Tibial nerve (tissue), 4 donors: ENCODE measurements around the gene NNAT. TPM values are rescaled to one million over a fixed set of nuclear protein-coding genes. Genes with fewer than 3 reads are reported as not detected.

Experiments used
- DNase-seq, 2 donors: peaks; one replicate each; pipeline ENCODE4 v3.0.0-alpha.2; 2019; ENCODE audit warnings: low spot score in 2 of 2
- H3K27ac ChIP-seq, 4 donors: fragments of 200-600 bp; sonication (generic) in 3 of 4; one replicate each; pipeline ENCODE4 v1.5.1; 2017 to 2019; ENCODE audit warnings: mild to moderate bottlenecking in 1 of 4
- H3K27me3 ChIP-seq, 2 donors: fragments of 200-600 bp; sonication (generic) in 1 of 2; one replicate each; pipeline versions ENCODE4 v1.5.1 to v1.6.0; 2017 to 2019
- H3K36me3 ChIP-seq, 3 donors: fragments of 200-600 bp; sonication (generic); one replicate each; pipeline ENCODE4 v1.5.1; 2018 to 2019
- H3K4me1 ChIP-seq, 4 donors: fragments of 200-600 bp; sonication (generic) in 3 of 4; one replicate each; pipeline ENCODE4 v1.5.1; 2017 to 2019
- H3K4me3 ChIP-seq, 4 donors: fragments of 200-600 bp; sonication (generic) in 3 of 4; one replicate each; pipeline ENCODE4 v1.5.1; 2017 to 2019; ENCODE audit warnings: mild to moderate bottlenecking in 1 of 4, moderate library complexity in 1 of 4
- H3K9me3 ChIP-seq, 4 donors: fragments of 200-600 bp; sonication (generic) in 3 of 4; one replicate each; pipeline ENCODE4 v1.5.1; 2017 to 2019
- EP300 ChIP-seq, 2 donors: sonication (generic); formaldehyde crosslinking; IDR thresholded peaks; one replicate each; pipeline ENCODE4 v1.6.1; 2017; ENCODE audit warnings: antibody characterized with exemption in 2 of 2, mild to moderate bottlenecking in 1 of 2
- POLR2A ChIP-seq, 2 donors: fragments of 450-650 bp; IDR thresholded peaks; one replicate each; pipeline ENCODE4 v1.6.1; 2017; ENCODE audit warnings: antibody characterized with exemption in 2 of 2, mild to moderate bottlenecking in 2 of 2, moderate library complexity in 2 of 2
- WGBS, 2 donors: methylation state at CpG; one replicate each; pipeline ENCODE4 v1.1.5; 2018; 5-methylcytosine and 5-hydroxymethylcytosine counted together
- total RNA-seq, 4 donors: library from RNA; depleted of rRNA; stranded (reverse); fragments of >200 nt; gene quantifications; one replicate each; pipeline ENCODE4 v1.1.0, GENCODE V29; 2016
- TF ChIP-seq, protein P1 (sequence below), 5 experiments: fragments of 200-600 bp in 3 of 5; fragments of 450-650 bp in 2 of 5; sonication (generic) in 3 of 5; IDR thresholded peaks; one replicate each; pipeline ENCODE4 v1.5.1; 2016 to 2019; ENCODE audit warnings: antibody characterized with exemption in 5 of 5, mild to moderate bottlenecking in 3 of 5, moderate library complexity in 2 of 5

NNAT gene
- total RNA-seq, 4 donors from 2014 or later: 2.7 to 12.3 (median 8.4) TPM

DNA sequence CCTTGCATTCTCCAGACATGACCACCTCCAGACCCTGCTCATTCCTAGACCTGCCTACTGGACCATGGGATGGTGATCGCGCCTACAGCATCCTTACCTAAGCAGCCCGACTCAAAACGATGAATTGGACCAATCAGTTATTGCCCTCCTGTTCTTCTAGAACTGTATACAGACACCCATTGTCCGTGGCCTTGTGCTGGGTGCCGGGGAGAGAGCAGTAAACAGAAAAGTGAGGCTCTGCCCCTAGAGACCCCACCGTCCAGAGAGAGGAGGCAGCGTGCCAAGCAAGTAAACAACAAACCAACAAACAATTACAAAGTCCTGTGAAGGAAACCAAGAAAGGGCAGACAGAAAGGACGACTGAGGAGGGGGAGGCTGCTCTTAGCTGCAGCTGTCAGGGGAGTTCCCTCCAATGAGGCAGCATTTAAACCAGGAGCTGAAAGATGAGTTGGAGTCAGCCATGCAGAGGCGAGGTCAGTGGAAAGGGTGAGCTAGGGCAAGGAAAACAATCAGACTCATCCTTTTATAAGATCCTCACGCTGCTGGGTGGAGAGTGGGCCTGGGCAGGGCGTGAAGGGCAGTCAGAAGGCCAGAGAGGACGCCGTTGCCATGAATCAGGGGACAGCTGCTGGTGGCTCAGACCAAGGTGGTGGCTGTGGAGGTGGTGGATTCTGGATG lies 44.2 kb downstream of the NNAT start:
- no peaks in the 10 kb centered on the region for H3K9me3 ChIP-seq
- no peak overlapping the region for H3K4me3 ChIP-seq
- 50 to 52% methylated on average over 14 of the region's 14 CpGs for WGBS, 2 donors
- no peak overlapping the region for H3K27ac ChIP-seq
- H3K4me1 ChIP-seq: peaks cover 0 to 15% (median 0%) of the 10 kb centered on the region in 4 donors
- H3K27me3 ChIP-seq: peaks cover 0 to 75% of the 10 kb centered on the region in 2 donors
- H3K36me3 ChIP-seq: no peaks in the 10 kb centered on the region
- TF ChIP-seq, protein P1, sequence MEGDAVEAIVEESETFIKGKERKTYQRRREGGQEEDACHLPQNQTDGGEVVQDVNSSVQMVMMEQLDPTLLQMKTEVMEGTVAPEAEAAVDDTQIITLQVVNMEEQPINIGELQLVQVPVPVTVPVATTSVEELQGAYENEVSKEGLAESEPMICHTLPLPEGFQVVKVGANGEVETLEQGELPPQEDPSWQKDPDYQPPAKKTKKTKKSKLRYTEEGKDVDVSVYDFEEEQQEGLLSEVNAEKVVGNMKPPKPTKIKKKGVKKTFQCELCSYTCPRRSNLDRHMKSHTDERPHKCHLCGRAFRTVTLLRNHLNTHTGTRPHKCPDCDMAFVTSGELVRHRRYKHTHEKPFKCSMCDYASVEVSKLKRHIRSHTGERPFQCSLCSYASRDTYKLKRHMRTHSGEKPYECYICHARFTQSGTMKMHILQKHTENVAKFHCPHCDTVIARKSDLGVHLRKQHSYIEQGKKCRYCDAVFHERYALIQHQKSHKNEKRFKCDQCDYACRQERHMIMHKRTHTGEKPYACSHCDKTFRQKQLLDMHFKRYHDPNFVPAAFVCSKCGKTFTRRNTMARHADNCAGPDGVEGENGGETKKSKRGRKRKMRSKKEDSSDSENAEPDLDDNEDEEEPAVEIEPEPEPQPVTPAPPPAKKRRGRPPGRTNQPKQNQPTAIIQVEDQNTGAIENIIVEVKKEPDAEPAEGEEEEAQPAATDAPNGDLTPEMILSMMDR (IDR thresholded peaks at IDR 0.05): no peak
- TF ChIP-seq POLR2A (IDR thresholded peaks at IDR 0.05): no peak
- TF ChIP-seq EP300 (IDR thresholded peaks at IDR 0.05): no peak
- DNase-seq: no peak

DNA sequence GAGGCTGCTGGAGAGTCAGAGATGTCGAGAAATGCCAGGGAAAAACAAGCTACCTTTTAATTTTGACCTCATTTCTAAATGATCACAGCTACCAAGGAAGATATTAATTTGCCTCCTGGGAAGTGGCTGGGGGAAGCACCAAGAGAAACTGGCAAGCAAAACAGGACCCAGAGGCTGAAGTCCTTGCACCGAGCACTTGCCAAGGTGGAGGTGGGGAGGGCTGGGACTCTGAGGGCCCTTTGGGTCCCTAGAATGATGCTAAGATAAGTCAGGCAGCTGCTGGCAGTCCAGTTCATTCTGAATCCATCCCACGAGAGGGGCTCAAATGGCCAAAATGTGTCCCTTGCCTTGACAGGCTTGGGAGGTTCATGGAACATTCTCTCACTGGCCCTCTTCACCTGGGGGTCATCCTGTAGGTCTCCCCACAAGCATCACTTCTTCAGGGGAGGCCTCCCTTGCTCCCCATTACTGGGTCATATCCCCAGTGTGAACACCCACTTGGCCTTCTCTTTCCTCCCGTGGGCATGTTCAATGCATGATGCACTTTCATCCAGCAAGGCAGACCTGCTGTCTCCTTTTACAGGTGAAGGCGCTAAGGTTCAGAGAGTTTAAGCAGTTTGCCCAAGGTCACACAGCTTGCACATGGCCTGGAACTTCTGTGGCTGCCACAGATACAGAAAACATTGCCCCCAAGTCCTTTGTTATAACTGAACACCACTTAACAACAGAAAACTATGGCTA lies 45.7 kb downstream of the NNAT start:
- H3K4me1 ChIP-seq: peaks cover 0 to 15% (median 0%) of the 10 kb centered on the region in 4 donors
- no peaks in the 10 kb centered on the region for H3K9me3 ChIP-seq
- no peaks in the 10 kb centered on the region for H3K36me3 ChIP-seq
- H3K4me3 ChIP-seq: no peak overlapping the region
- 53 to 70% methylated on average over 5 of the region's 5 CpGs for WGBS, 2 donors
- H3K27ac ChIP-seq: no peak overlapping the region
- TF ChIP-seq, protein P1 (IDR thresholded peaks at IDR 0.05): no peak
- TF ChIP-seq POLR2A (IDR thresholded peaks at IDR 0.05): no peak
- no peak for DNase-seq
- peaks cover 0 to 74% of the 10 kb centered on the region in 2 donors for H3K27me3 ChIP-seq

DNA sequence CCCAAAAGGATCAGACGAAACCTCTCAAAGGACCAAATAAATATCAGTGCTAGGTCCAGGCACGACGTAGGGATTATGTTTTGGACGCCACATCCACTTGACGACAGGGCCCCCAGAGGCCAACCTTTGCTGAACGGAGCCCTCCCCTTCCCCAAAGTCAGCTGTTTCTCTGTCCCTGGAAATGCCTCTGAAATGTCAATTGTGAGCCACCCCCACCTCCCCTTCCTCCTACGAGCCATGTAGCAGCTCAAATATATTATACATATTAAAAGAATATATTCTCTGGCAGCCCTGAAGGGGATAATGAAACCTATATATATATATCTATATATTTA lies 46.2 kb downstream of the NNAT start:
- peaks cover 0 to 15% (median 0%) of the 10 kb centered on the region in 4 donors for H3K4me1 ChIP-seq
- no peak overlapping the region for H3K27ac ChIP-seq
- H3K27me3 ChIP-seq: peaks cover 0 to 75% of the 10 kb centered on the region in 2 donors
- 4 to 12% methylated on average over 7 of the region's 7 CpGs for WGBS, 2 donors
- DNase-seq: no peak
- no peaks in the 10 kb centered on the region for H3K9me3 ChIP-seq
- H3K36me3 ChIP-seq: no peaks in the 10 kb centered on the region
- H3K4me3 ChIP-seq: no peak overlapping the region
- TF ChIP-seq, protein P1 (IDR thresholded peaks at IDR 0.05): no peak
- TF ChIP-seq EP300 (IDR thresholded peaks at IDR 0.05) (no peak), POLR2A (IDR thresholded peaks at IDR 0.05) (no peak)

- no peak for TF ChIP-seq POLR2A (IDR thresholded peaks at IDR 0.05)
- TF ChIP-seq EP300 (IDR thresholded peaks at IDR 0.05): no peak
- TF ChIP-seq, protein P1 (IDR thresholded peaks at IDR 0.05): no peak
- Histone ChIP-seq H3K36me3 (no peaks in the 10 kb centered on the region), H3K4me1 (peaks cover 0 to 15% (median 0%) of the 10 kb centered on the region in 4 donors), H3K9me3 (no peaks in the 10 kb centered on the region), H3K27ac (no peak overlapping the region), H3K4me3 (no peak overlapping the region), H3K27me3 (peaks cover 0 to 74% of the 10 kb centered on the region in 2 donors)
- DNase-seq: no peak
- 2 to 6% methylated on average over 13 of the region's 13 CpGs for WGBS, 2 donors
Measured at GRCh38 chr20:37567671-37568588, 46.9 kb downstream of the NNAT start.
